Measurements from ENCODE around the gene WSCD2.

- no peak for TF ChIP-seq FOXK2 (IDR thresholded peaks at IDR 0.05)
- no peak for TF ChIP-seq BHLHE40 (IDR thresholded peaks at IDR 0.05; ENCODE audit: borderline replicate concordance)
- no peak for TF ChIP-seq CTBP1 (IDR thresholded peaks at IDR 0.05; ENCODE audit: borderline replicate concordance)
Measured at GRCh38 chr12:108098374-108098773, 30.7 kb upstream of the WSCD2 start.

Measured in HEK293T (cell line).